ENCODE measurements around the gene GAB2.

- TF ChIP-seq POLR2A (IDR thresholded peaks at IDR 0.05; ENCODE audit: low read depth, low read length) (no peak), RAD21 (IDR thresholded peaks at IDR 0.05; ENCODE audit: low read length) (no peak), NFE2L2 (IDR thresholded peaks at IDR 0.05; ENCODE audit: low read depth, low read length) (no peak), FOS (IDR thresholded peaks at IDR 0.05; ENCODE audit: low read depth, low read length) (no peak), MXI1 (IDR thresholded peaks at IDR 0.05; ENCODE audit: borderline replicate concordance, low read depth, low read length) (no peak), RFX5 (IDR thresholded peaks at IDR 0.05; ENCODE audit: low read depth, low read length) (no peak)
- TF ChIP-seq, protein P1, sequence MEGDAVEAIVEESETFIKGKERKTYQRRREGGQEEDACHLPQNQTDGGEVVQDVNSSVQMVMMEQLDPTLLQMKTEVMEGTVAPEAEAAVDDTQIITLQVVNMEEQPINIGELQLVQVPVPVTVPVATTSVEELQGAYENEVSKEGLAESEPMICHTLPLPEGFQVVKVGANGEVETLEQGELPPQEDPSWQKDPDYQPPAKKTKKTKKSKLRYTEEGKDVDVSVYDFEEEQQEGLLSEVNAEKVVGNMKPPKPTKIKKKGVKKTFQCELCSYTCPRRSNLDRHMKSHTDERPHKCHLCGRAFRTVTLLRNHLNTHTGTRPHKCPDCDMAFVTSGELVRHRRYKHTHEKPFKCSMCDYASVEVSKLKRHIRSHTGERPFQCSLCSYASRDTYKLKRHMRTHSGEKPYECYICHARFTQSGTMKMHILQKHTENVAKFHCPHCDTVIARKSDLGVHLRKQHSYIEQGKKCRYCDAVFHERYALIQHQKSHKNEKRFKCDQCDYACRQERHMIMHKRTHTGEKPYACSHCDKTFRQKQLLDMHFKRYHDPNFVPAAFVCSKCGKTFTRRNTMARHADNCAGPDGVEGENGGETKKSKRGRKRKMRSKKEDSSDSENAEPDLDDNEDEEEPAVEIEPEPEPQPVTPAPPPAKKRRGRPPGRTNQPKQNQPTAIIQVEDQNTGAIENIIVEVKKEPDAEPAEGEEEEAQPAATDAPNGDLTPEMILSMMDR (conservative IDR thresholded peaks at IDR 0.05; ENCODE audit: low read depth, low read length), result no peak
- TF ChIP-seq, protein P2, sequence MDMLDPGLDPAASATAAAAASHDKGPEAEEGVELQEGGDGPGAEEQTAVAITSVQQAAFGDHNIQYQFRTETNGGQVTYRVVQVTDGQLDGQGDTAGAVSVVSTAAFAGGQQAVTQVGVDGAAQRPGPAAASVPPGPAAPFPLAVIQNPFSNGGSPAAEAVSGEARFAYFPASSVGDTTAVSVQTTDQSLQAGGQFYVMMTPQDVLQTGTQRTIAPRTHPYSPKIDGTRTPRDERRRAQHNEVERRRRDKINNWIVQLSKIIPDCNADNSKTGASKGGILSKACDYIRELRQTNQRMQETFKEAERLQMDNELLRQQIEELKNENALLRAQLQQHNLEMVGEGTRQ (IDR thresholded peaks at IDR 0.05; ENCODE audit: low read depth, low read length), result no peak
These were observed 85.9 kb downstream of the GAB2 start for GRCh38 chr11:78331711-78332110.

Data from IMR-90 (cell line).